Measurements from ENCODE around the gene MMAA.

GRCh38 chr4:145583191-145584055 is 35.8 kb upstream of the MMAA start:
- TF ChIP-seq EZH2 (IDR thresholded peaks at IDR 0.05; ENCODE audit: borderline replicate concordance, low read depth, low read length, severe bottlenecking), result no peak
- no peak for TF ChIP-seq CTCF (IDR thresholded peaks at IDR 0.05; ENCODE audit: borderline replicate concordance, extremely low read depth, low read length, poor library complexity, severe bottlenecking)

Measured in DND-41 (cell line).